Gastrocnemius medialis (tissue), 4 donors: ENCODE data around the gene PRPSAP2.
"Not testable (repeated sequence)": the region's sequence is repeated elsewhere in the genome, so short reads cannot be mapped to it uniquely, and the experiment has no call there.

Experiments
- POLR2A ChIP-seq, 2 donors: fragments of 450-650 bp; IDR thresholded peaks; one replicate each; pipeline ENCODE4 v1.6.1; 2017; ENCODE audit warnings: antibody characterized with exemption in 2 of 2, mild to moderate bottlenecking in 2 of 2, moderate library complexity in 2 of 2
- TF ChIP-seq, protein P1 (sequence below), 5 experiments: fragments of 450-650 bp in 3 of 5; fragments of 200-600 bp in 2 of 5; sonication (generic) in 2 of 5; IDR thresholded peaks in 4 of 5; conservative IDR thresholded peaks in 1 of 5; 1 replicate in 4 of 5; 2 replicates in 1 of 5; pipeline ENCODE4 v1.5.1; 2016 to 2019; ENCODE audit warnings: antibody characterized with exemption in 5 of 5, mild to moderate bottlenecking in 3 of 5, moderate library complexity in 3 of 5

DNA sequence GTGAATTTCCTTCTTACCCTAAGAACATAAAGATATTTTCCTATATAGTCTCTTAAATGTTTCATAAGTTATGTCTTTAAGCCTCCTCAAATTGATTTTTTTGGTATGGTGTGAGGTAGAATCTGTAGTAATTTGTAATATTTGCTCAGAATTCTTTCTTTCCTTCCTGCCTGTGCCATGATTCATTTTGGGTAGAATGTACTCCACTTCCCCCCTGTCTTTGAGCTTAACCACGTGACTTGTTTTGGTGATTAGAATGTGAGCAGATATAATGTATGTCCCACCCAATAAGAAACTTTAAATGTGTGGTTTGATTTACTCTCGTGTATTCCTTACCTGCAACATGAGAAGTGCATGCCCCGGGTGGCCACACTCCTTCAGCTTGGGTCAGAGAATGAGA is 36.5 kb upstream of the PRPSAP2 start:
- not testable (repeated sequence) for TF ChIP-seq POLR2A (IDR thresholded peaks at IDR 0.05)
- TF ChIP-seq, protein P1, sequence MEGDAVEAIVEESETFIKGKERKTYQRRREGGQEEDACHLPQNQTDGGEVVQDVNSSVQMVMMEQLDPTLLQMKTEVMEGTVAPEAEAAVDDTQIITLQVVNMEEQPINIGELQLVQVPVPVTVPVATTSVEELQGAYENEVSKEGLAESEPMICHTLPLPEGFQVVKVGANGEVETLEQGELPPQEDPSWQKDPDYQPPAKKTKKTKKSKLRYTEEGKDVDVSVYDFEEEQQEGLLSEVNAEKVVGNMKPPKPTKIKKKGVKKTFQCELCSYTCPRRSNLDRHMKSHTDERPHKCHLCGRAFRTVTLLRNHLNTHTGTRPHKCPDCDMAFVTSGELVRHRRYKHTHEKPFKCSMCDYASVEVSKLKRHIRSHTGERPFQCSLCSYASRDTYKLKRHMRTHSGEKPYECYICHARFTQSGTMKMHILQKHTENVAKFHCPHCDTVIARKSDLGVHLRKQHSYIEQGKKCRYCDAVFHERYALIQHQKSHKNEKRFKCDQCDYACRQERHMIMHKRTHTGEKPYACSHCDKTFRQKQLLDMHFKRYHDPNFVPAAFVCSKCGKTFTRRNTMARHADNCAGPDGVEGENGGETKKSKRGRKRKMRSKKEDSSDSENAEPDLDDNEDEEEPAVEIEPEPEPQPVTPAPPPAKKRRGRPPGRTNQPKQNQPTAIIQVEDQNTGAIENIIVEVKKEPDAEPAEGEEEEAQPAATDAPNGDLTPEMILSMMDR (IDR thresholded peaks at IDR 0.05 in 4 of 5, conservative IDR thresholded peaks at IDR 0.05 in 1 of 5): not testable (repeated sequence)
